ENCODE measurements around the gene ASCC1. TPM values are rescaled to one million over a fixed set of nuclear protein-coding genes. Genes with fewer than 3 reads are reported as not detected.

ASCC1 gene
- total and polyA plus RNA-seq, 2 of the 4 experiments (the other 2 are of a cell fraction) = 15.9 to 21.0 TPM

DNA sequence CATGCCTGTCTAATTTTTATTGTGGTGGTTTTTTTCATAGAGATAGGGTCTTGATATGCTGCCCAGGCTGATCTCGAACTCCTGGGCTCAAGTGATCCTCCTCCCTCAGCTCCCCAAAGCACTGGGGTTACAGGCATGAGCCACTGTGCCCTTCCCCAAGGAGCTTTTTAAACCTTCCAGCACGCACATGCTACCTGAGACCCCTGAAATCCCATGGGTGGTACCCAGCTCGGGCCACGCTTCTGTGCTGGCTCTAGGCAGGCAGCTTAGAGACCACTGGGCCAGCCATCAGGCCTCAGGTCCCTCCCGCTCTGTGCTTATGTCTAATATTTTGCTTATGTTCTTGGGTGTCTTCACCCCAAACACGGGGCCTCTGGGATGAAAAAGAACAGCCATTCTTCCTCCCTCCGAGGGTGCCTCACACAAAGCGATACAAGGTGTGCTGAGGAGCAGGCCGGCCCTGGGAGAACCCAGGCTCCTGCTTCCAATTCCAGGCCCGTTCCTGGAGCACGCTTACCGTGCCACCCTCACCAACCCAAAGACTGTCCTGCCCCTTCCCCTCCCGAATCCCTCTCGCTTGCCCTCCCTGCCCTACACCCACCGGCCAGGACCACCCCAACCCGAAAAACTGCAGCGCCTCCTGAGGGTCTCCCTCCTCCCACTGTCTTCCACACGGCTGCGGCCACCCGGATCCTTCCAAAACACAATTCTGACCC is 138.6 kb downstream of the ASCC1 start:
- Histone ChIP-seq H2AK5ac (ENCODE audit: low read depth, low read length) (no peak overlapping the region), H3K36me3 (ENCODE audit: control insufficient read depth, insufficient read depth, low read length) (no peaks in the 10 kb centered on the region), H3K4ac (ENCODE audit: low read depth, low read length) (no peak overlapping the region), H3K27me3 (ENCODE audit: control insufficient read depth, insufficient read depth, low read length) (peaks cover 52% of the 10 kb centered on the region), H2AFZ (replicated peaks; ENCODE audit: low read length, poor library complexity) (no peak overlapping the region), H2BK5ac (ENCODE audit: low read depth, low read length, poor library complexity, severe bottlenecking) (no peak overlapping the region), H3K9ac (ENCODE audit: low read depth, low read length) (no peak overlapping the region), H2AK9ac (replicated peaks; ENCODE audit: low read depth, low read length, poor library complexity) (no peak overlapping the region), H4K91ac (ENCODE audit: insufficient read depth, low read depth, low read length) (no peak overlapping the region), H3K4me3 (ENCODE audit: insufficient read depth, low read depth, low read length) (no peak overlapping the region), H3K18ac (ENCODE audit: low read depth, low read length) (no peak overlapping the region), H2BK15ac (ENCODE audit: low read depth, low read length) (no peak overlapping the region), H3K4me1 (ENCODE audit: control insufficient read depth, insufficient read depth, low read length) (no peaks in the 10 kb centered on the region), H3K23ac (ENCODE audit: low read depth, low read length) (no peak overlapping the region), H2BK20ac (ENCODE audit: low read depth, low read length) (no peak overlapping the region), H3K14ac (replicated peaks; ENCODE audit: low read depth, low read length) (no peak overlapping the region), H3K27ac (ENCODE audit: insufficient read depth, low read length) (no peak overlapping the region), H3K79me1 (ENCODE audit: low read depth in 1 of 2, low read length in 2 of 2) (no peaks in the 10 kb centered on the region), H3K9me3 (ENCODE audit: control insufficient read depth, insufficient read depth, low read length) (no peaks in the 10 kb centered on the region), H3K9me1 (ENCODE audit: insufficient read depth, low read length) (no peaks in the 10 kb centered on the region), H2BK120ac (ENCODE audit: low read depth, low read length) (no peak overlapping the region), H4K8ac (ENCODE audit: low read depth in 2 of 2, low read length in 2 of 2) (no peak overlapping the region), H4K20me1 (ENCODE audit: insufficient read depth, low read length) (no peaks in the 10 kb centered on the region), H3K56ac (ENCODE audit: extremely low read depth, insufficient read depth, low read length) (no peak overlapping the region), H3K4me2 (ENCODE audit: low read depth, low read length) (no peak overlapping the region), H4K5ac (ENCODE audit: low read depth, low read length) (no peak overlapping the region)
- ChIA-PET POLR2A (ENCODE audit: unreplicated experiment) (no interaction called here), CTCF (interaction anchor here (1.2 kb wide), 1 partner anchor 120 kb away, joined by 3 read pairs; no protein-coding TSS in a partner anchor)
- BruUV-seq (replicated peaks) = no TSS peak
- intact Hi-C loops (cut with micrococcal nuclease) = no loop called here
- no peak for ATAC-seq (ENCODE audit: low read depth)
- dilution Hi-C loops (cut with HindIII; ENCODE audit: low sequenced_read_pairs, unreplicated experiment) = no loop called here
- no peak for DNase-seq
- in situ Hi-C loops (cut with MboI; ENCODE audit: low sequenced_read_pairs) = no loop called here
- TF ChIP-seq CEBPB (IDR thresholded peaks at IDR 0.05; ENCODE audit: low read depth, low read length) (no peak), FOS (IDR thresholded peaks at IDR 0.05; ENCODE audit: low read depth, low read length) (no peak), MXI1 (IDR thresholded peaks at IDR 0.05; ENCODE audit: borderline replicate concordance, low read depth, low read length) (no peak), RFX5 (IDR thresholded peaks at IDR 0.05; ENCODE audit: low read depth, low read length) (no peak), SMC3 (IDR thresholded peaks at IDR 0.05; ENCODE audit: low read depth, low read length) (no peak), POLR2A (IDR thresholded peaks at IDR 0.05; ENCODE audit: low read depth, low read length) (no peak), MAFK (IDR thresholded peaks at IDR 0.05; ENCODE audit: low read depth, low read length) (no peak), BHLHE40 (IDR thresholded peaks at IDR 0.05; ENCODE audit: low read depth, low read length) (no peak), CHD1 (IDR thresholded peaks at IDR 0.05; ENCODE audit: low read depth, low read length) (no peak), RAD21 (IDR thresholded peaks at IDR 0.05; ENCODE audit: low read length) (no peak), NFE2L2 (IDR thresholded peaks at IDR 0.05; ENCODE audit: low read depth, low read length) (no peak)
- TF ChIP-seq, protein P1, sequence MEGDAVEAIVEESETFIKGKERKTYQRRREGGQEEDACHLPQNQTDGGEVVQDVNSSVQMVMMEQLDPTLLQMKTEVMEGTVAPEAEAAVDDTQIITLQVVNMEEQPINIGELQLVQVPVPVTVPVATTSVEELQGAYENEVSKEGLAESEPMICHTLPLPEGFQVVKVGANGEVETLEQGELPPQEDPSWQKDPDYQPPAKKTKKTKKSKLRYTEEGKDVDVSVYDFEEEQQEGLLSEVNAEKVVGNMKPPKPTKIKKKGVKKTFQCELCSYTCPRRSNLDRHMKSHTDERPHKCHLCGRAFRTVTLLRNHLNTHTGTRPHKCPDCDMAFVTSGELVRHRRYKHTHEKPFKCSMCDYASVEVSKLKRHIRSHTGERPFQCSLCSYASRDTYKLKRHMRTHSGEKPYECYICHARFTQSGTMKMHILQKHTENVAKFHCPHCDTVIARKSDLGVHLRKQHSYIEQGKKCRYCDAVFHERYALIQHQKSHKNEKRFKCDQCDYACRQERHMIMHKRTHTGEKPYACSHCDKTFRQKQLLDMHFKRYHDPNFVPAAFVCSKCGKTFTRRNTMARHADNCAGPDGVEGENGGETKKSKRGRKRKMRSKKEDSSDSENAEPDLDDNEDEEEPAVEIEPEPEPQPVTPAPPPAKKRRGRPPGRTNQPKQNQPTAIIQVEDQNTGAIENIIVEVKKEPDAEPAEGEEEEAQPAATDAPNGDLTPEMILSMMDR (conservative IDR thresholded peaks at IDR 0.05; ENCODE audit: low read depth, low read length) = no peak
- TF ChIP-seq, protein P2, sequence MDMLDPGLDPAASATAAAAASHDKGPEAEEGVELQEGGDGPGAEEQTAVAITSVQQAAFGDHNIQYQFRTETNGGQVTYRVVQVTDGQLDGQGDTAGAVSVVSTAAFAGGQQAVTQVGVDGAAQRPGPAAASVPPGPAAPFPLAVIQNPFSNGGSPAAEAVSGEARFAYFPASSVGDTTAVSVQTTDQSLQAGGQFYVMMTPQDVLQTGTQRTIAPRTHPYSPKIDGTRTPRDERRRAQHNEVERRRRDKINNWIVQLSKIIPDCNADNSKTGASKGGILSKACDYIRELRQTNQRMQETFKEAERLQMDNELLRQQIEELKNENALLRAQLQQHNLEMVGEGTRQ (IDR thresholded peaks at IDR 0.05; ENCODE audit: low read depth, low read length) = no peak
- TF ChIP-seq, protein P3, sequence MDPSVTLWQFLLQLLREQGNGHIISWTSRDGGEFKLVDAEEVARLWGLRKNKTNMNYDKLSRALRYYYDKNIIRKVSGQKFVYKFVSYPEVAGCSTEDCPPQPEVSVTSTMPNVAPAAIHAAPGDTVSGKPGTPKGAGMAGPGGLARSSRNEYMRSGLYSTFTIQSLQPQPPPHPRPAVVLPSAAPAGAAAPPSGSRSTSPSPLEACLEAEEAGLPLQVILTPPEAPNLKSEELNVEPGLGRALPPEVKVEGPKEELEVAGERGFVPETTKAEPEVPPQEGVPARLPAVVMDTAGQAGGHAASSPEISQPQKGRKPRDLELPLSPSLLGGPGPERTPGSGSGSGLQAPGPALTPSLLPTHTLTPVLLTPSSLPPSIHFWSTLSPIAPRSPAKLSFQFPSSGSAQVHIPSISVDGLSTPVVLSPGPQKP (IDR thresholded peaks at IDR 0.05; ENCODE audit: borderline replicate concordance, low read depth, low read length) = no peak
- 89% methylated on average over 5 of the region's 20 CpGs; no CpG with 5 or more reads in 1 of the 2 experiments for WGBS, 2 experiments (ENCODE audit: extremely low coverage in 2 of 2, insufficient read length in 1 of 2)

Measured in IMR-90 (cell line).